ENCODE results near the gene PRAMEF12.
"Not testable (repeated sequence)": the region's sequence is repeated elsewhere in the genome, so short reads cannot be mapped to it uniquely, and the experiment has no call there.

PRAMEF12 gene

GRCh38 chr1:12772520-12772919, 1.0 kb upstream of the PRAMEF12 start:
- no peak for DNase-seq

- no peak for DNase-seq
Measured at GRCh38 chr1:12774801-12775345, 1.3 kb downstream of the PRAMEF12 start.

GRCh38 chr1:12775443-12775842, 1.9 kb downstream of the PRAMEF12 start:
- no peak for DNase-seq

GRCh38 chr1:12776801-12777557, 3.4 kb downstream of the PRAMEF12 start:
- DNase-seq: no peak

GRCh38 chr1:12778061-12778460, 4.5 kb downstream of the PRAMEF12 start:
- DNase-seq: no peak

GRCh38 chr1:12778907-12779306, 5.4 kb downstream of the PRAMEF12 start:
- no peak for DNase-seq

GRCh38 chr1:12781488-12781887, 8.0 kb downstream of the PRAMEF12 start:
- DNase-seq: not testable (repeated sequence)

- peak; percentile 58 for DNase-seq
Measured at GRCh38 chr1:12783783-12784182, 10.2 kb downstream of the PRAMEF12 start.

GRCh38 chr1:12784729-12785128, 11.2 kb downstream of the PRAMEF12 start:
- DNase-seq: peak; percentile 3

- DNase-seq: not testable (repeated sequence)
Measured at GRCh38 chr1:12791097-12791496, 17.6 kb downstream of the PRAMEF12 start, which contains the start of gene PRAMEF1. Gene PRAMEF1 (plus strand): TSS chr1:12791397. CDS start chr1:12793228, 1,831 bp downstream.

- no peak for DNase-seq
Measured at GRCh38 chr1:12798911-12799310, 25.4 kb downstream of the PRAMEF12 start.

GRCh38 chr1:12799730-12800129, 26.2 kb downstream of the PRAMEF12 start:
- DNase-seq: no peak

- DNase-seq: no peak
Measured at GRCh38 chr1:12809933-12810332, 36.4 kb downstream of the PRAMEF12 start.

GRCh38 chr1:12810691-12811408, 37.3 kb downstream of the PRAMEF12 start:
- DNase-seq: no peak

GRCh38 chr1:12811409-12811784, 37.9 kb downstream of the PRAMEF12 start:
- no peak for DNase-seq

GRCh38 chr1:12819061-12819460, 45.5 kb downstream of the PRAMEF12 start:
- DNase-seq: not testable (repeated sequence)
